K562 treated with DMSO at 1 percent for 4 hours (cell line): Measurements from ENCODE around the gene CTBS. TPM values are rescaled to one million over a fixed set of nuclear protein-coding genes. Genes with fewer than 3 reads are reported as not detected.

Experiments used
- total RNA-seq: library from RNA; unstranded; fragments of 300-600 nt; gene quantifications from 2 replicates; pipeline ENCODE4 v1.2.3, GENCODE V29; 2022; ENCODE audit not compliant: insufficient read depth

Gene CTBS
- 8.8 and 9.4 TPM in 2 replicates for total RNA-seq

GRCh38 chr1:84573967-84574842 lies at the start of gene CTBS:
CTBS (minus strand) TSS chr1:84574440; CDS start chr1:84574415, 25 bp downstream.

GRCh38 chr1:84506002-84506728 lies 68.1 kb downstream of the CTBS start, which contains the start of the genes GNG5 and SPATA1:
GNG5 (minus strand) TSS chr1:84506581; CDS start chr1:84506091, 490 bp downstream.
SPATA1 (plus strand) TSS chr1:84506386; CDS start chr1:84516360, 9,974 bp downstream.

Other genes with a start within 250 kb of the CTBS start
- gene DNASE2B, start 176.0 kb downstream of the CTBS start, total RNA-seq = not detected in 2 replicates
- 43.9 and 46.7 TPM in 2 replicates for gene RPF1, start 95.2 kb downstream of the CTBS start, total RNA-seq
- not detected in 2 replicates for gene SPATA1, start 68.1 kb downstream of the CTBS start, total RNA-seq
- 202 and 226 TPM in 2 replicates for gene GNG5, start 67.9 kb downstream of the CTBS start, total RNA-seq
- gene SSX2IP, start 116.0 kb upstream of the CTBS start, total RNA-seq = 17.6 and 29.1 TPM in 2 replicates